H1 (cell line): ENCODE measurements around the gene TRAF4. TPM values are rescaled to one million over a fixed set of nuclear protein-coding genes. Genes with fewer than 3 reads are reported as not detected.
"Not testable (repeated sequence)": the region's sequence is repeated elsewhere in the genome, so short reads cannot be mapped to it uniquely, and the experiment has no call there.

Source experiments
- CTCF ChIA-PET: fragments of 300-600 bp; sonication (Branson Sonifier 250); formaldehyde crosslinking; loops from one replicate; lab custom pipeline; 2021; ENCODE audit not compliant: partially characterized antibody; lab: Charles Lee
- POLR2A ChIA-PET: fragments of 300-600 bp; sonication (Branson Sonifier 250); formaldehyde crosslinking; loops from one replicate; lab custom pipeline; 2021; ENCODE audit warnings: inconsistent platforms; ENCODE audit not compliant: partially characterized antibody; lab: Charles Lee
- DNase-seq, 2 experiments: peaks; one replicate each; pipeline versions ENCODE4 v3.0.0 to v3.0.0-alpha.2; 2010 to 2022; ENCODE audit warnings: low spot score in 2 of 2, low read depth in 1 of 2, mixed read lengths in 1 of 2
- FAIRE-seq: peaks from 2 replicates; lab custom pipeline; 2011; peaks lifted over from hg19 to GRCh38; lab: Jason Lieb, UNC
- H2AFZ ChIP-seq: 2 replicates; pipeline ENCODE4 v1.8.1; 2012; ENCODE audit warnings: low read length, inconsistent platforms
- H2AK5ac ChIP-seq: 2 replicates; pipeline ENCODE4 v1.6.1; 2013; ENCODE audit warnings: low read depth, low read length
- H2BK120ac ChIP-seq: replicated peaks from 2 replicates; pipeline ENCODE3; 2013; ENCODE audit warnings: low read depth, low read length, inconsistent platforms
- H2BK12ac ChIP-seq: 2 replicates; pipeline ENCODE4 v1.6.1; 2013; ENCODE audit warnings: low read depth, low read length
- H2BK15ac ChIP-seq: 2 replicates; pipeline ENCODE4 v1.6.1; 2013; ENCODE audit warnings: low read length
- H2BK20ac ChIP-seq: 2 replicates; pipeline ENCODE4 v1.6.1; 2013; ENCODE audit warnings: low read length
- H2BK5ac ChIP-seq: 2 replicates; pipeline ENCODE4 v1.6.1; 2013; ENCODE audit warnings: low read depth, low read length
- H3K14ac ChIP-seq: 2 replicates; pipeline ENCODE4 v1.6.1; 2013; ENCODE audit warnings: inconsistent platforms; ENCODE audit not compliant: insufficient read length
- H3K18ac ChIP-seq: 2 replicates; pipeline ENCODE4 v1.6.1; 2013; ENCODE audit warnings: low read length; ENCODE audit errors: extremely low read depth
- H3K23ac ChIP-seq: 2 replicates; pipeline ENCODE4 v1.6.1; 2013; ENCODE audit warnings: inconsistent platforms; ENCODE audit not compliant: insufficient read length
- H3K23me2 ChIP-seq: 2 replicates; pipeline ENCODE4 v1.6.1; 2013; ENCODE audit warnings: low read depth, low read length
- H3K27ac ChIP-seq: 2 replicates; pipeline ENCODE4 v1.6.1; 2011; ENCODE audit warnings: low read depth, low read length, inconsistent platforms
- H3K27me3 ChIP-seq, 4 experiments: replicated peaks in 1 of 4; 1 replicate in 1 of 4; 2 replicates in 3 of 4; pipeline versions ENCODE4 v1.6.1 to v1.8.1; 2011 to 2013; ENCODE audit warnings: low read length in 3 of 4, mild to moderate bottlenecking in 3 of 4, inconsistent platforms in 2 of 4, mixed read lengths in 2 of 4, moderate library complexity in 1 of 4; ENCODE audit not compliant: control insufficient read depth in 3 of 4, insufficient read depth in 3 of 4; ENCODE audit errors: extremely low read depth in 1 of 4
- H3K36me3 ChIP-seq, 4 experiments: 2 replicates each; pipeline versions ENCODE4 v1.6.1 to v1.8.1; 2011 to 2013; ENCODE audit warnings: mild to moderate bottlenecking in 4 of 4, low read length in 3 of 4, moderate library complexity in 2 of 4, control low read depth in 1 of 4, inconsistent platforms in 1 of 4; ENCODE audit not compliant: insufficient read depth in 4 of 4, control insufficient read depth in 2 of 4
- H3K4ac ChIP-seq: replicated peaks from 2 replicates; pipeline ENCODE3; 2013; ENCODE audit warnings: low read length, low read depth, mixed read lengths, inconsistent platforms; ENCODE audit not compliant: insufficient read length
- H3K4me1 ChIP-seq, 4 experiments: replicated peaks in 1 of 4; 1 replicate in 1 of 4; 2 replicates in 3 of 4; pipeline versions ENCODE4 v1.6.1 to v1.8.1; 2011 to 2013; ENCODE audit warnings: low read length in 3 of 4, inconsistent platforms in 2 of 4, mixed read lengths in 1 of 4; ENCODE audit not compliant: insufficient read depth in 4 of 4, control insufficient read depth in 3 of 4
- H3K4me2 ChIP-seq, 2 experiments: 2 replicates each; pipeline versions ENCODE4 v1.6.1 to v1.8.1; 2011 to 2013; ENCODE audit warnings: low read depth in 2 of 2, low read length in 2 of 2, control low read depth in 1 of 2, inconsistent platforms in 1 of 2, mild to moderate bottlenecking in 1 of 2; ENCODE audit not compliant: insufficient read depth in 1 of 2
- H3K4me3 ChIP-seq, 4 experiments: fragments of 200-600, 300-600 bp in 1 of 4; sonication (generic), shearing (Covaris generic), sonication (Bioruptor Twin) in 1 of 4; 2 replicates each; pipeline versions ENCODE4 v1.5.1 to v1.8.1; 2011 to 2016; ENCODE audit warnings: low read length in 4 of 4, low read depth in 3 of 4, control low read depth in 2 of 4, inconsistent platforms in 2 of 4, mild to moderate bottlenecking in 2 of 4, mixed read lengths in 1 of 4, moderate library complexity in 1 of 4; ENCODE audit not compliant: insufficient read depth in 2 of 4; ENCODE audit errors: extremely low read depth in 1 of 4
- H3K56ac ChIP-seq: replicated peaks from 2 replicates; pipeline ENCODE3; 2013; ENCODE audit warnings: low read depth, mild to moderate bottlenecking, mixed read lengths, low read length, inconsistent platforms; ENCODE audit not compliant: insufficient read length
- H3K79me1 ChIP-seq: 2 replicates; pipeline ENCODE4 v1.6.1; 2013; ENCODE audit warnings: low read depth, low read length, control low read depth
- H3K79me2 ChIP-seq, 2 experiments: 2 replicates each; pipeline versions ENCODE4 v1.6.1 to v1.8.1; 2012 to 2013; ENCODE audit warnings: low read length in 2 of 2, mild to moderate bottlenecking in 2 of 2, inconsistent platforms in 1 of 2; ENCODE audit not compliant: insufficient read depth in 2 of 2, control insufficient read depth in 1 of 2
- H3K9ac ChIP-seq, 4 experiments: replicated peaks in 1 of 4; 1 replicate in 1 of 4; 2 replicates in 3 of 4; pipeline versions ENCODE4 v1.6.1 to v1.8.1; 2011 to 2013; ENCODE audit warnings: low read depth in 3 of 4, low read length in 3 of 4, control low read depth in 2 of 4, mild to moderate bottlenecking in 2 of 4, moderate library complexity in 2 of 4, inconsistent platforms in 1 of 4; ENCODE audit errors: extremely low read depth in 1 of 4
- H3K9me3 ChIP-seq, 2 experiments: 2 replicates each; pipeline versions ENCODE4 v1.6.1 to v1.8.1; 2012 to 2013; ENCODE audit warnings: mild to moderate bottlenecking in 2 of 2, moderate library complexity in 2 of 2, control low read depth in 1 of 2, inconsistent platforms in 1 of 2, low read depth in 1 of 2, low read length in 1 of 2, mixed read lengths in 1 of 2; ENCODE audit not compliant: insufficient read depth in 2 of 2
- H4K20me1 ChIP-seq, 2 experiments: replicated peaks in 1 of 2; 2 replicates each; pipeline versions ENCODE3 to v1.8.1; 2011 to 2013; ENCODE audit warnings: inconsistent platforms in 2 of 2, low read length in 2 of 2, mild to moderate bottlenecking in 1 of 2; ENCODE audit not compliant: insufficient read depth in 2 of 2, control insufficient read depth in 1 of 2
- H4K5ac ChIP-seq: 2 replicates; pipeline ENCODE4 v1.6.1; 2013; ENCODE audit warnings: low read length, low read depth, mixed read lengths, inconsistent platforms; ENCODE audit not compliant: insufficient read length
- H4K8ac ChIP-seq: 2 replicates; pipeline ENCODE4 v1.8.0; 2013; ENCODE audit warnings: mild to moderate bottlenecking, moderate library complexity, low read length, inconsistent platforms; ENCODE audit not compliant: insufficient read depth; ENCODE audit errors: extremely low read depth
- H4K91ac ChIP-seq: replicated peaks from 2 replicates; pipeline ENCODE3; 2013; ENCODE audit warnings: low read length, mixed read lengths, inconsistent platforms; ENCODE audit not compliant: insufficient read length
- BACH1 ChIP-seq: IDR thresholded peaks from 2 replicates; pipeline ENCODE4 v1.6.1; 2012; ENCODE audit warnings: low read length, improper control_type of control experiment
- POLR2A ChIP-seq, 2 experiments: IDR thresholded peaks; 1 replicate in 1 of 2; 2 replicates in 1 of 2; pipeline ENCODE4 v1.6.1; 2011; ENCODE audit warnings: low read depth in 2 of 2, low read length in 2 of 2, mild to moderate bottlenecking in 2 of 2; ENCODE audit errors: control extremely low read depth in 1 of 2
- POU5F1 ChIP-seq: IDR thresholded peaks from 2 replicates; pipeline ENCODE4 v1.6.1; 2011; ENCODE audit warnings: low read depth, mild to moderate bottlenecking, low read length, moderate library complexity
- RAD21 ChIP-seq, 2 experiments: IDR thresholded peaks in 1 of 2; conservative IDR thresholded peaks in 1 of 2; 2 replicates each; pipeline ENCODE4 v1.6.1; 2011; ENCODE audit warnings: low read depth in 2 of 2, low read length in 2 of 2, improper control_type of control experiment in 1 of 2, inconsistent platforms in 1 of 2, mild to moderate bottlenecking in 1 of 2, moderate library complexity in 1 of 2
- SAP30 ChIP-seq: fragments of 300-600 bp; sonication (generic); IDR thresholded peaks from 2 replicates; pipeline ENCODE4 v1.7.1; 2012; ENCODE audit warnings: low read length, moderate library complexity, mild to moderate bottlenecking, inconsistent platforms; ENCODE audit not compliant: insufficient read depth, insufficient replicate concordance
- SP1 ChIP-seq: IDR thresholded peaks from 2 replicates; pipeline ENCODE4 v1.6.1; 2011; ENCODE audit warnings: low read depth, low read length
- ZNF274 ChIP-seq: IDR thresholded peaks from 2 replicates; pipeline ENCODE4 v1.7.0; 2012; ENCODE audit warnings: low read length, borderline replicate concordance; ENCODE audit errors: extremely low read depth
- WGBS, 2 experiments: shearing (Covaris generic) in 1 of 2; methylation state at CpG; one replicate each; pipeline versions ENCODE4 v1.1.6 to v1.1.7; 2013 to 2015; ENCODE audit warnings: low lambda C conversion rate in 2 of 2, mixed read lengths in 2 of 2, inconsistent platforms in 1 of 2, low coverage in 1 of 2, missing lambda C conversion rate in 1 of 2; ENCODE audit not compliant: insufficient replicate concordance in 2 of 2, insufficient coverage in 1 of 2, insufficient read length in 1 of 2; ENCODE audit errors: extremely low coverage in 1 of 2, missing lambda C conversion rate in 1 of 2; 5-methylcytosine and 5-hydroxymethylcytosine counted together
- polyA plus RNA-seq, 7 experiments: library from polyadenylated mRNA; depleted of rRNA in 3 of 7; stranded (reverse) in 5 of 7; unstranded in 2 of 7; fragments of >200 nt in 5 of 7; fragments of 200-250 nt in 2 of 7; gene quantifications; 1 replicate in 5 of 7; 2 replicates in 1 of 7; 4 replicates in 1 of 7; pipeline versions ENCODE4 v1.2.1 to v1.2.3, GENCODE V29; 2011 to 2013; ENCODE audit warnings: missing spikeins in 2 of 7, mixed read lengths in 2 of 7
- total RNA-seq: library from RNA; stranded (reverse); fragmentation: NEBNext Ultra II Directional; extraction: Animal tissue kit (Norgen Biotek cat#: 25700); gene quantifications from 2 replicates; pipeline ENCODE4 v1.2.1, GENCODE V29; 2021

The TRAF4 gene
- total and polyA plus RNA-seq, 2 of the 8 experiments (the other 6 are each of a cell fraction or from before 2014, with no cell fraction given): 167 to 170 TPM

DNA sequence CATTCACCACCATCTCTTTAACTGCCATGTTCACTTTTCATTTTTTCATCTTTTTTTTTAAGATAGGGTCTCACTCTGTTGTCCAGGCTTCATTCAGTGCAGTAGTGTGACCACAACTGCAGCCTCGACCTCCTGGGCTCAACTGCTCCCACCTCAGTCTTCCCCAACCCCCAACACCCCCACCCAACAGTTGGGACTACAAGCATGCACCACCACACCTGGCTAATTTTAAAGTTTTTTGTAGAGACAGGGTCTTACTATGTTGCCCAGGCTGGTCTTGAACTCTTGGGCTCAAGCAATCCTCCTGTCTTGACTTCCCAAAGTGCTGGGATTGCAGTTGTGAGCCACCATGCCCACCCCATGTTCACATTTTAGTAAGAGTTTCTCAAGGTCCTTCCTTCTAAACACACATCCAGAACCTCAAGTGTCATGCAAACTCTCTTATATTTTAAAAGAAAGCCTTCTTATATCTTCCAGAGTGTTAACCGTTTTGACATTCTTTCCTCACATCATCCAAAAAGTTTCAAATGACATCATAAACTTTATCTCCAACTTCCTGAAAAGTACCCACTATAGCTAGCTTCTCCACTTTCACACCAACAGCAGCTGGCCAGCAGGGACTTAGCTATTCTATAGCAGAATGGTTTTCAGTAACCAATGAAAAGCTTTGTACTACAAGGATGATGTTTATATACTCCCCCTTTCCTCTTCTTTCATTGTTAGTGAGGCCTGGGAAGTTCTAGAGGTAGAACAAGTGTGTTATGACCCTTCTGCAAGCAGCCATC is 49.3 kb downstream of the TRAF4 start (continued):
- no peak for TF ChIP-seq SAP30
- no peak for TF ChIP-seq ZNF274
- no peak for TF ChIP-seq POU5F1
- TF ChIP-seq POLR2A (IDR thresholded peaks at IDR 0.05; ENCODE audit: control extremely low read depth in 1 of 2, low read depth in 2 of 2, low read length in 2 of 2): no peak
- TF ChIP-seq BACH1: no peak
- TF ChIP-seq SP1: no peak
- TF ChIP-seq RAD21 (IDR thresholded peaks at IDR 0.05 in 1 of 2, conservative IDR thresholded peaks at IDR 0.05 in 1 of 2; ENCODE audit: low read depth in 2 of 2, low read length in 2 of 2): no peak

DNA sequence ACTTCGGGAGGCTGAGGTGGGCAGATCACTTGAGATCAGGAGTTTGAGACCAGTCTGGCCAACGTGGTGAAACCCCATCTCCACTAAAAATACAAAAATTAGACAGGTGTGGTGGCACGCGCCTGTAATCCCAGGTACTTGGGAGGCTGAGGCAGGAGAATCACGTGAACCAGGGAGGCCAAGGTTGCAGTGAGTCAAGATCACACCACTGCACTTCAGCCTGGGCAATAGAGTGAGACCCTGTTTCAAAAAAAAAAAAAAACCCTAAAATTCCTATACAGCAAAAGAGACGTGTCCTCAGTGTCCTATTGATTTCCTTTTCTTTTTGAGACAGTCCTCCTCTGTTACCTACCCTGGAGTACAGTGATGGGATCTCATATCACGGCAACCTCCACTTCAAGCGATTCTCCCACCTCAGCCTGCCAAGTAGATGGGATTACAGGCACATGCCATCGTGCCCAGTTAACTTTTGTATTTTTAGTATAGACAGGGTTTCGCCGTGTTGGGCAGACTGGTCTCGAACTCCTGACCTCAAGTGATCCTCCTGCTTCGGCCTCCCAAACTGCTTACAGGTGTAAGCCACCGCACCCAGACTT is 51.1 kb downstream of the TRAF4 start:
- H3K23me2 ChIP-seq, H2BK12ac ChIP-seq, H4K91ac ChIP-seq, H3K56ac ChIP-seq, H3K4ac ChIP-seq, H3K18ac ChIP-seq, H3K79me1 ChIP-seq, H4K8ac ChIP-seq, FAIRE-seq, H2AK5ac ChIP-seq, H3K9ac ChIP-seq, H3K27ac ChIP-seq, H3K4me1 ChIP-seq, H3K14ac ChIP-seq, H3K9me3 ChIP-seq, H2BK5ac ChIP-seq, H2BK120ac ChIP-seq, H3K4me3 ChIP-seq, H4K5ac ChIP-seq, H4K20me1 ChIP-seq, H2AFZ ChIP-seq, DNase-seq, H3K23ac ChIP-seq, H3K27me3 ChIP-seq, H2BK20ac ChIP-seq, H3K36me3 ChIP-seq, H3K4me2 ChIP-seq, H2BK15ac ChIP-seq: not testable (repeated sequence)
- ChIA-PET CTCF (interaction anchor here (0.8 kb wide), 1 partner anchor 31 kb away, joined by 3 read pairs; no protein-coding TSS in a partner anchor), POLR2A (interaction anchor here (0.7 kb wide), 1 partner anchor 19 kb away, joined by 3 read pairs; no protein-coding TSS in a partner anchor)
- H3K79me2 ChIP-seq: peaks cover 8 to 87% of the 10 kb centered on the region in 2 experiments; a peak in 3 of 4 replicates
- 90% methylated on average over 14 of the region's 14 CpGs; no CpG with 5 or more reads in 1 of the 2 experiments for WGBS, 2 experiments
